ENCODE measurements around the gene PHLDB2. TPM values are rescaled to one million over a fixed set of nuclear protein-coding genes. Genes with fewer than 3 reads are reported as not detected.

Gene PHLDB2
- total and polyA plus RNA-seq, 10 of the 15 experiments (the other 5 are each of a cell fraction or from before 2014, with no cell fraction given): 0.03 to 0.67 (median 0.40) TPM

DNA sequence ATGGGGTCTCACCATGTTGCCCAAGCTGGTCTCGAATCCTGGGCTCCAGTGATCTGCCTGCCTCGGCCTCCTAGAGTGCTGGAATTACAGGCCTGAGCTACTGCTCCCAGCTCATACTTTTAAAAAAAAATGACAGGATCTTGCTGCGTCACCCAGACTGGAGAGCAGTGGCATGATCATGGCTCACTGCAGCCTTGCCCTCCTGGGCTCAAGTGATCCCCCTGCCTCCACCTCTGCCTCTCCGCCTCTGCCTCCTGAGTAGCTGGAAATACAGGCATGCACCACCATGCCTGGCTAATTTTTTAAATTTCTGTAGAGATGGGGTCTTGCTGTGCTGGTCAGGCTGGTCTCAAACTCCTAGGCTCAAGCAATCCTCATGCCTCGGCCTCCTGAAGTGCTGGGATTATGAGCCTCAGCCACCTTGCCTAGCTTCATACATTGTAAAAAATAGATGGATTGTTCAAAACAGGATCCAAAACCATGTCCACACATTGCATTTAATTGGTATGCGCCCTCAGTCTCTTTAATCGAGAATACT lies 8.9 kb downstream of the PHLDB2 start:
- H3K27ac ChIP-seq (ENCODE audit: control insufficient read depth, insufficient read depth): no peak overlapping the region
- H3K4me3 ChIP-seq: no peak overlapping the region
- no peaks in the 10 kb centered on the region for H3K9me3 ChIP-seq (replicated peaks; ENCODE audit: control insufficient read depth, insufficient read depth, low read length)
- in situ Hi-C loops (cut with MboI) (no loop called here), intact Hi-C loops (cut with micrococcal nuclease; ENCODE audit: unreplicated experiment) (no loop called here)
- no peaks in the 10 kb centered on the region for H3K79me2 ChIP-seq (ENCODE audit: control insufficient read depth, insufficient read depth, low read length)
- H3K9ac ChIP-seq (ENCODE audit: control insufficient read depth, insufficient read depth, low read length): no peak overlapping the region
- H3K36me3 ChIP-seq (ENCODE audit: control insufficient read depth in 2 of 2, insufficient read depth in 2 of 2, low read length in 1 of 2): no peaks in the 10 kb centered on the region
- H2AFZ ChIP-seq (ENCODE audit: control insufficient read depth, low read depth, low read length): no peak overlapping the region
- CTCF ChIA-PET: interaction anchor here (0.9 to 11.1 kb wide), 7 partner anchors 8 to 198 kb away, joined by 3 to 157 read pairs (median 4); no protein-coding TSS in a partner anchor
- SMC1A ChIA-PET (ENCODE audit: uncharacterized antibody, unreplicated experiment): interaction anchor here (0.9 to 3.0 kb wide), 11 partner anchors 8 to 152 kb away, joined by 3 to 18 read pairs (median 5); partner anchors contain the start of gene ABHD10
- H3K4me1 ChIP-seq (ENCODE audit: control insufficient read depth, insufficient read depth, low read length): no peaks in the 10 kb centered on the region
- DNase-seq (ENCODE audit: low read depth, low spot score): no peak
- no peak overlapping the region for H3K4me2 ChIP-seq (ENCODE audit: control insufficient read depth, insufficient read depth)
- FAIRE-seq: no peak
- H4K20me1 ChIP-seq (ENCODE audit: control insufficient read depth, insufficient read depth): no peaks in the 10 kb centered on the region
- TF ChIP-seq GATAD2B (conservative IDR thresholded peaks at IDR 0.05; ENCODE audit: low read depth): no peak
- TF ChIP-seq PAX8 (IDR thresholded peaks at IDR 0.05): no peak
- TF ChIP-seq BRCA1 (IDR thresholded peaks at IDR 0.05; ENCODE audit: low read depth, low read length): no peak
- no TSS peak for BruUV-seq (replicated peaks)
- RAD21 ChIA-PET (ENCODE audit: unreplicated experiment): interaction anchor here (0.9 to 6.8 kb wide), 7 partner anchors 8 to 150 kb away, joined by 3 to 43 read pairs (median 3); no protein-coding TSS in a partner anchor
- 31% methylated on average over 7 of the region's 7 CpGs for WGBS (ENCODE audit: insufficient coverage, insufficient replicate concordance, low lambda C conversion rate, missing lambda C conversion rate)
- no peak for ATAC-seq
- H3K27me3 ChIP-seq (replicated peaks in 1 of 2; ENCODE audit: control insufficient read depth in 2 of 2, insufficient read depth in 2 of 2, low read length in 1 of 2): peaks cover 0 to 5% of the 10 kb centered on the region in 2 experiments; a peak in 2 of 4 replicates
- POLR2A ChIA-PET: interaction anchor here (0.5 to 1.8 kb wide), 5 partner anchors 14 to 135 kb away, joined by 3 to 5 read pairs (median 4); no protein-coding TSS in a partner anchor

DNA sequence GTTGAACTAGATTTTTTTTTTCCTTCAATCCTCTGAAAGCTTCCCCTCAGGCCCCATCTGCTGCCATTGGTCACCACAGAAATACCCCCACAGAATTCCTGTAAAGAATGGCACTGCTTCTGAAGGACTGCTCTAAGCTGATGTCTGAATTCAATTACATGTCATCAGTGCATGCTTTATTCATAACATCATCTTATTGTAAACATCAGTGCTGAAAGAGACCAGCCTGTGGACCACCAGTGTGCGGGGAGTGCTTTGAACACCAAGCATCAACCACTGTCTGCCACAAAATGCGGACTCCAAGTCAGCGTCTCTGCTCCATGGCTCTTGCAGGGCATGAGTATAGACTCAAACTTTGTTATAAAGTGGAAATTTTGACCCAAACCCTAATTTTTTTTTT lies 11.6 kb downstream of the PHLDB2 start:
- in situ Hi-C loops (cut with MboI): no loop called here
- no peak overlapping the region for H3K27ac ChIP-seq (ENCODE audit: control insufficient read depth, insufficient read depth)
- WGBS (ENCODE audit: insufficient coverage, insufficient replicate concordance, low lambda C conversion rate, missing lambda C conversion rate): 64% methylated on average over 3 of the region's 3 CpGs
- ChIA-PET POLR2A (interaction anchor here (1.5 kb wide), 1 partner anchor 10 kb away, joined by 3 read pairs; no protein-coding TSS in a partner anchor), SMC1A (ENCODE audit: uncharacterized antibody, unreplicated experiment) (interaction anchor here (1.0 to 2.5 kb wide), 5 partner anchors 10 to 63 kb away, joined by 3 to 7 read pairs (median 3); no protein-coding TSS in a partner anchor), CTCF (interaction anchor here (1.1 to 1.8 kb wide), 3 partner anchors 9 to 202 kb away, joined by 3 to 6 read pairs (median 4); no protein-coding TSS in a partner anchor), RAD21 (ENCODE audit: unreplicated experiment) (interaction anchor here (1.0 kb wide), 1 partner anchor 10 kb away, joined by 3 read pairs; no protein-coding TSS in a partner anchor)
- intact Hi-C loops (cut with micrococcal nuclease; ENCODE audit: unreplicated experiment): no loop called here
- BruUV-seq (replicated peaks): no TSS peak
- peaks cover 0 to 5% of the 10 kb centered on the region in 2 experiments; a peak in 2 of 4 replicates for H3K27me3 ChIP-seq (replicated peaks in 1 of 2; ENCODE audit: control insufficient read depth in 2 of 2, insufficient read depth in 2 of 2, low read length in 1 of 2)
- H3K4me2 ChIP-seq (ENCODE audit: control insufficient read depth, insufficient read depth): no peak overlapping the region
- no peak for FAIRE-seq
- H3K9me3 ChIP-seq (replicated peaks; ENCODE audit: control insufficient read depth, insufficient read depth, low read length): no peaks in the 10 kb centered on the region
- no peaks in the 10 kb centered on the region for H3K79me2 ChIP-seq (ENCODE audit: control insufficient read depth, insufficient read depth, low read length)
- H3K4me3 ChIP-seq: no peak overlapping the region
- no peaks in the 10 kb centered on the region for H4K20me1 ChIP-seq (ENCODE audit: control insufficient read depth, insufficient read depth)
- H3K4me1 ChIP-seq (ENCODE audit: control insufficient read depth, insufficient read depth, low read length): no peaks in the 10 kb centered on the region
- no peaks in the 10 kb centered on the region for H3K36me3 ChIP-seq (ENCODE audit: control insufficient read depth in 2 of 2, insufficient read depth in 2 of 2, low read length in 1 of 2)
- H2AFZ ChIP-seq (ENCODE audit: control insufficient read depth, low read depth, low read length): no peak overlapping the region
- no peak for DNase-seq (ENCODE audit: low read depth, low spot score)
- H3K9ac ChIP-seq (ENCODE audit: control insufficient read depth, insufficient read depth, low read length): no peak overlapping the region
- ATAC-seq: no peak
- TF ChIP-seq, protein P1, sequence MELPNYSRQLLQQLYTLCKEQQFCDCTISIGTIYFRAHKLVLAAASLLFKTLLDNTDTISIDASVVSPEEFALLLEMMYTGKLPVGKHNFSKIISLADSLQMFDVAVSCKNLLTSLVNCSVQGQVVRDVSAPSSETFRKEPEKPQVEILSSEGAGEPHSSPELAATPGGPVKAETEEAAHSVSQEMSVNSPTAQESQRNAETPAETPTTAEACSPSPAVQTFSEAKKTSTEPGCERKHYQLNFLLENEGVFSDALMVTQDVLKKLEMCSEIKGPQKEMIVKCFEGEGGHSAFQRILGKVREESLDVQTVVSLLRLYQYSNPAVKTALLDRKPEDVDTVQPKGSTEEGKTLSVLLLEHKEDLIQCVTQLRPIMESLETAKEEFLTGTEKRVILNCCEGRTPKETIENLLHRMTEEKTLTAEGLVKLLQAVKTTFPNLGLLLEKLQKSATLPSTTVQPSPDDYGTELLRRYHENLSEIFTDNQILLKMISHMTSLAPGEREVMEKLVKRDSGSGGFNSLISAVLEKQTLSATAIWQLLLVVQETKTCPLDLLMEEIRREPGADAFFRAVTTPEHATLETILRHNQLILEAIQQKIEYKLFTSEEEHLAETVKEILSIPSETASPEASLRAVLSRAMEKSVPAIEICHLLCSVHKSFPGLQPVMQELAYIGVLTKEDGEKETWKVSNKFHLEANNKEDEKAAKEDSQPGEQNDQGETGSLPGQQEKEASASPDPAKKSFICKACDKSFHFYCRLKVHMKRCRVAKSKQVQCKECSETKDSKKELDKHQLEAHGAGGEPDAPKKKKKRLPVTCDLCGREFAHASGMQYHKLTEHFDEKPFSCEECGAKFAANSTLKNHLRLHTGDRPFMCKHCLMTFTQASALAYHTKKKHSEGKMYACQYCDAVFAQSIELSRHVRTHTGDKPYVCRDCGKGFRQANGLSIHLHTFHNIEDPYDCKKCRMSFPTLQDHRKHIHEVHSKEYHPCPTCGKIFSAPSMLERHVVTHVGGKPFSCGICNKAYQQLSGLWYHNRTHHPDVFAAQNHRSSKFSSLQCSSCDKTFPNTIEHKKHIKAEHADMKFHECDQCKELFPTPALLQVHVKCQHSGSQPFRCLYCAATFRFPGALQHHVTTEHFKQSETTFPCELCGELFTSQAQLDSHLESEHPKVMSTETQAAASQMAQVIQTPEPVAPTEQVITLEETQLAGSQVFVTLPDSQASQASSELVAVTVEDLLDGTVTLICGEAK (IDR thresholded peaks at IDR 0.05; ENCODE audit: borderline replicate concordance): no peak
- TF ChIP-seq, protein P2, sequence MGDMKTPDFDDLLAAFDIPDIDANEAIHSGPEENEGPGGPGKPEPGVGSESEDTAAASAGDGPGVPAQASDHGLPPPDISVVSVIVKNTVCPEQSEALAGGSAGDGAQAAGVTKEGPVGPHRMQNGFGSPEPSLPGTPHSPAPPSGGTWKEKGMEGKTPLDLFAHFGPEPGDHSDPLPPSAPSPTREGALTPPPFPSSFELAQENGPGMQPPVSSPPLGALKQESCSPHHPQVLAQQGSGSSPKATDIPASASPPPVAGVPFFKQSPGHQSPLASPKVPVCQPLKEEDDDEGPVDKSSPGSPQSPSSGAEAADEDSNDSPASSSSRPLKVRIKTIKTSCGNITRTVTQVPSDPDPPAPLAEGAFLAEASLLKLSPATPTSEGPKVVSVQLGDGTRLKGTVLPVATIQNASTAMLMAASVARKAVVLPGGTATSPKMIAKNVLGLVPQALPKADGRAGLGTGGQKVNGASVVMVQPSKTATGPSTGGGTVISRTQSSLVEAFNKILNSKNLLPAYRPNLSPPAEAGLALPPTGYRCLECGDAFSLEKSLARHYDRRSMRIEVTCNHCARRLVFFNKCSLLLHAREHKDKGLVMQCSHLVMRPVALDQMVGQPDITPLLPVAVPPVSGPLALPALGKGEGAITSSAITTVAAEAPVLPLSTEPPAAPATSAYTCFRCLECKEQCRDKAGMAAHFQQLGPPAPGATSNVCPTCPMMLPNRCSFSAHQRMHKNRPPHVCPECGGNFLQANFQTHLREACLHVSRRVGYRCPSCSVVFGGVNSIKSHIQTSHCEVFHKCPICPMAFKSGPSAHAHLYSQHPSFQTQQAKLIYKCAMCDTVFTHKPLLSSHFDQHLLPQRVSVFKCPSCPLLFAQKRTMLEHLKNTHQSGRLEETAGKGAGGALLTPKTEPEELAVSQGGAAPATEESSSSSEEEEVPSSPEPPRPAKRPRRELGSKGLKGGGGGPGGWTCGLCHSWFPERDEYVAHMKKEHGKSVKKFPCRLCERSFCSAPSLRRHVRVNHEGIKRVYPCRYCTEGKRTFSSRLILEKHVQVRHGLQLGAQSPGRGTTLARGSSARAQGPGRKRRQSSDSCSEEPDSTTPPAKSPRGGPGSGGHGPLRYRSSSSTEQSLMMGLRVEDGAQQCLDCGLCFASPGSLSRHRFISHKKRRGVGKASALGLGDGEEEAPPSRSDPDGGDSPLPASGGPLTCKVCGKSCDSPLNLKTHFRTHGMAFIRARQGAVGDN (IDR thresholded peaks at IDR 0.05): no peak
- TF ChIP-seq STAT1 (conservative IDR thresholded peaks at IDR 0.05): no peak
- no peak for TF ChIP-seq NR2C2 (IDR thresholded peaks at IDR 0.05; ENCODE audit: borderline replicate concordance, control insufficient read depth, insufficient read length, low read depth)
